Uterus (tissue), 2 donors: Measurements from ENCODE around the gene ARRB2.

Experiments used
- POLR2A ChIP-seq, 2 donors: fragments of 450-650 bp; IDR thresholded peaks; one replicate each; pipeline ENCODE4 v1.6.1; 2016; ENCODE audit warnings: antibody characterized with exemption in 2 of 2, mild to moderate bottlenecking in 1 of 2, moderate library complexity in 1 of 2
- TF ChIP-seq, protein P1 (sequence below), 4 experiments: fragments of 200-600 bp in 2 of 4; fragments of 450-650 bp in 2 of 4; sonication (generic) in 2 of 4; IDR thresholded peaks; one replicate each; pipeline ENCODE4 v1.5.1; 2016 to 2019; ENCODE audit warnings: antibody characterized with exemption in 4 of 4, mild to moderate bottlenecking in 2 of 4, moderate library complexity in 1 of 4

DNA sequence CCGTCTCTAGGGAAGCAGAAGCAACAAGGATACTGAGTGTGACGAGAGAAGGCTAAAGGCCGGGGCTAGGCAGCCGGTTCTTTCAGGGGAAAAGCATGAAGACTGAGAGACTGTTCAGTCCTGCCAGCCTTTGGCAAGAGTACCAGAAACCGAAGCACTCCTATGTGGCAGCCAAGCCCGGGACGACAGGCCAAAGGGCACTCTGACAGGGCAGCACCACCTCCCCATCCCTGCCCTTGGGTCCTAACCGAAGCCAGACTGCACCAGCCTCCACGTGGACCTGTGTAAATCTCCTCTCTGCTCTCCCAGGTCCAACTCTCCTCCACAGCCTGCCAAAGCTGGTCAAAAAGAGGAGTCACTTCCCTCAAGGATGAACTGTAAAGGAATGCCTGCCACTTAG is 45.4 kb upstream of the ARRB2 start:
- TF ChIP-seq, protein P1, sequence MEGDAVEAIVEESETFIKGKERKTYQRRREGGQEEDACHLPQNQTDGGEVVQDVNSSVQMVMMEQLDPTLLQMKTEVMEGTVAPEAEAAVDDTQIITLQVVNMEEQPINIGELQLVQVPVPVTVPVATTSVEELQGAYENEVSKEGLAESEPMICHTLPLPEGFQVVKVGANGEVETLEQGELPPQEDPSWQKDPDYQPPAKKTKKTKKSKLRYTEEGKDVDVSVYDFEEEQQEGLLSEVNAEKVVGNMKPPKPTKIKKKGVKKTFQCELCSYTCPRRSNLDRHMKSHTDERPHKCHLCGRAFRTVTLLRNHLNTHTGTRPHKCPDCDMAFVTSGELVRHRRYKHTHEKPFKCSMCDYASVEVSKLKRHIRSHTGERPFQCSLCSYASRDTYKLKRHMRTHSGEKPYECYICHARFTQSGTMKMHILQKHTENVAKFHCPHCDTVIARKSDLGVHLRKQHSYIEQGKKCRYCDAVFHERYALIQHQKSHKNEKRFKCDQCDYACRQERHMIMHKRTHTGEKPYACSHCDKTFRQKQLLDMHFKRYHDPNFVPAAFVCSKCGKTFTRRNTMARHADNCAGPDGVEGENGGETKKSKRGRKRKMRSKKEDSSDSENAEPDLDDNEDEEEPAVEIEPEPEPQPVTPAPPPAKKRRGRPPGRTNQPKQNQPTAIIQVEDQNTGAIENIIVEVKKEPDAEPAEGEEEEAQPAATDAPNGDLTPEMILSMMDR (IDR thresholded peaks at IDR 0.05): no peak
- no peak for TF ChIP-seq POLR2A (IDR thresholded peaks at IDR 0.05)
